ENCODE data around the gene EIF4G1.

EIF4G1 gene

DNA sequence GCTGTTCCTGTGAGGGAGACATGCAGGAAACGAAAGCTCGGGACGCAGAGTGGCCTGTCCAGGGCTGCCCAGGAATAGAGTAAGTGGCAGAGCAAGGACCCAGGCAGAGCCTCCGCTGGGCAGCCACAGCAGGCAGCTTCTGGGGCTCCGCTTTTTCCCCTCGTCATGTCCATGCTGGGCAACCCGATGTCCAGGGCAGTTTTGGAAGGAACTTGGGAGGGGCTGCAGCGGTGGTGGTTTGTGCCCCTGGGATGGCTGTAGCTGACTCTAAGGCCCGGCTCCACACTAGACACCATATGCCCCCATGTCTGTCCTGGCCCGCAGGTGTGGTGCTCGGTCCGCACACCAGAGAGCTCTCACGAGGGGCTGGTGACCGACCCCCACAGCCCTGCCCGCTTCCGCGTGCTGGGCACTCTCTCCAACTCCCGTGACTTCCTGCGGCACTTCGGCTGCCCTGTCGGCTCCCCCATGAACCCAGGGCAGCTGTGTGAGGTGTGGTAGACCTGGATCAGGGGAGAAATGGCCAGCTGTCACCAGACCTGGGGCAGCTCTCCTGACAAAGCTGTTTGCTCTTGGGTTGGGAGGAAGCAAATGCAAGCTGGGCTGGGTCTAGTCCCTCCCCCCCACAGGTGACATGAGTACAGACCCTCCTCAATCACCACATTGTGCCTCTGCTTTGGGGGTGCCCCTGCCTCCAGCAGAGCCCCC, 22.5 kb upstream of the EIF4G1 start:
- Histone ChIP-seq H3K4me2 (ENCODE audit: low read length, poor library complexity, severe bottlenecking) (no peak overlapping the region), H3K4me3 (ENCODE audit: insufficient read depth in 1 of 2, low read depth in 1 of 2, low read length in 2 of 2) (no peak overlapping the region), H4K8ac (ENCODE audit: low read length) (no peak overlapping the region), H2BK12ac (ENCODE audit: low read length in 2 of 2) (no peak overlapping the region), H2BK120ac (ENCODE audit: low read depth, low read length) (no peak overlapping the region), H2BK5ac (ENCODE audit: low read depth, low read length, poor library complexity, severe bottlenecking) (no peak overlapping the region), H4K91ac (ENCODE audit: low read length) (no peak overlapping the region), H3K9me3 (ENCODE audit: control insufficient read depth, low read length) (no peaks in the 10 kb centered on the region), H3K9ac (ENCODE audit: low read length) (no peak overlapping the region), H3K27me3 (ENCODE audit: control insufficient read depth in 1 of 2, insufficient read depth in 1 of 2, low read length in 2 of 2) (peaks cover 15 to 16% of the 10 kb centered on the region in 2 experiments), H2AK5ac (ENCODE audit: low read length, severe bottlenecking) (no peak overlapping the region), H3K4ac (ENCODE audit: low read depth in 1 of 2, low read length in 2 of 2) (no peak overlapping the region), H3K18ac (ENCODE audit: low read depth in 1 of 2, low read length in 2 of 2) (no peak overlapping the region), H3K23ac (ENCODE audit: low read length in 2 of 2) (no peak overlapping the region), H3K14ac (ENCODE audit: low read length in 2 of 2) (no peak overlapping the region), H3K79me1 (replicated peaks; ENCODE audit: low read length, poor library complexity, severe bottlenecking) (no peaks in the 10 kb centered on the region), H3K36me3 (ENCODE audit: control insufficient read depth in 1 of 2, insufficient read depth in 2 of 2, low read depth in 1 of 2, low read length in 2 of 2) (no peaks in the 10 kb centered on the region), H2AFZ (ENCODE audit: low read depth, low read length) (no peak overlapping the region), H3K27ac (ENCODE audit: low read length, poor library complexity, severe bottlenecking) (no peak overlapping the region), H2BK15ac (ENCODE audit: low read depth, poor library complexity, severe bottlenecking) (no peak overlapping the region), H3K4me1 (ENCODE audit: control insufficient read depth, insufficient read depth, low read depth, low read length) (no peaks in the 10 kb centered on the region)
- 88% methylated on average over 20 of the region's 21 CpGs for WGBS
- no peak for DNase-seq

- Histone ChIP-seq H2BK15ac (ENCODE audit: low read depth, poor library complexity, severe bottlenecking) (no peak overlapping the region), H4K91ac (ENCODE audit: low read length) (no peak overlapping the region), H3K23ac (ENCODE audit: low read length in 2 of 2) (no peak overlapping the region), H3K18ac (ENCODE audit: low read depth in 1 of 2, low read length in 2 of 2) (no peak overlapping the region), H2BK5ac (ENCODE audit: low read depth, low read length, poor library complexity, severe bottlenecking) (no peak overlapping the region), H3K4me3 (ENCODE audit: insufficient read depth in 1 of 2, low read depth in 1 of 2, low read length in 2 of 2) (no peak overlapping the region), H2BK120ac (ENCODE audit: low read depth, low read length) (no peak overlapping the region), H2AFZ (ENCODE audit: low read depth, low read length) (no peak overlapping the region), H3K27ac (ENCODE audit: low read length, poor library complexity, severe bottlenecking) (no peak overlapping the region), H3K36me3 (ENCODE audit: control insufficient read depth in 1 of 2, insufficient read depth in 2 of 2, low read depth in 1 of 2, low read length in 2 of 2) (peaks cover 0 to 8% of the 10 kb centered on the region in 2 experiments), H2BK12ac (ENCODE audit: low read length in 2 of 2) (no peak overlapping the region), H3K79me1 (replicated peaks; ENCODE audit: low read length, poor library complexity, severe bottlenecking) (no peaks in the 10 kb centered on the region), H3K4me1 (ENCODE audit: control insufficient read depth, insufficient read depth, low read depth, low read length) (no peaks in the 10 kb centered on the region), H3K9me3 (ENCODE audit: control insufficient read depth, low read length) (no peaks in the 10 kb centered on the region), H4K8ac (ENCODE audit: low read length) (no peak overlapping the region), H3K4ac (ENCODE audit: low read depth in 1 of 2, low read length in 2 of 2) (no peak overlapping the region), H3K4me2 (ENCODE audit: low read length, poor library complexity, severe bottlenecking) (no peak overlapping the region), H3K27me3 (ENCODE audit: control insufficient read depth in 1 of 2, insufficient read depth in 1 of 2, low read length in 2 of 2) (peaks cover 10 to 12% of the 10 kb centered on the region in 2 experiments), H3K14ac (ENCODE audit: low read length in 2 of 2) (no peak overlapping the region), H3K9ac (ENCODE audit: low read length) (no peak overlapping the region), H2AK5ac (ENCODE audit: low read length, severe bottlenecking) (no peak overlapping the region)
- DNase-seq, result no peak
- 74% methylated on average over 3 of the region's 3 CpGs for WGBS
Observed at GRCh38 chr3:184295771-184296170, 18.6 kb upstream of the EIF4G1 start.

DNA sequence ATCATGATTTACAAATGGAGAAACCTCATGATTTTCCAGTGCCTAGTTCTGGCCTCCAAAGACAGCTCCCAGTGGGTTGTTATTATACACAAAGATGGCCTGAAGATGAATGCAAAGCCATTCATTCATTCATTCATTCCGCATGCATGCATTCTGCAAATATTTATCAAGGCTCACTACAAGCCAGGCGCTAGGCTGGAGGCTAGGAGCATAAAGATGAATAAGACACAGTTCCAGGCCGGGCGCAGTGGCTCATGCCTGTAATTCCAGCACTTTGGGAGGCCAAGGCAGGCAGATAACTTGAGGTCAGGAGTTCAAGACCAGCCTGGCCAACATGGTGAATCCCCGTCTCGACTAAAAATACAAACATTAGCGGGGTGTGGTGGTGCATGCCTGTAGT, 17.8 kb upstream of the EIF4G1 start:
- Histone ChIP-seq H2BK5ac (ENCODE audit: low read depth, low read length, poor library complexity, severe bottlenecking) (no peak overlapping the region), H3K9me3 (ENCODE audit: control insufficient read depth, low read length) (no peaks in the 10 kb centered on the region), H2BK15ac (ENCODE audit: low read depth, poor library complexity, severe bottlenecking) (no peak overlapping the region), H3K9ac (ENCODE audit: low read length) (no peak overlapping the region), H2BK120ac (ENCODE audit: low read depth, low read length) (no peak overlapping the region), H2BK12ac (ENCODE audit: low read length in 2 of 2) (no peak overlapping the region), H3K27ac (ENCODE audit: low read length, poor library complexity, severe bottlenecking) (no peak overlapping the region), H4K8ac (ENCODE audit: low read length) (no peak overlapping the region), H2AFZ (ENCODE audit: low read depth, low read length) (no peak overlapping the region), H4K91ac (ENCODE audit: low read length) (no peak overlapping the region), H3K14ac (ENCODE audit: low read length in 2 of 2) (no peak overlapping the region), H3K4me1 (ENCODE audit: control insufficient read depth, insufficient read depth, low read depth, low read length) (peaks cover 2% of the 10 kb centered on the region), H3K23ac (ENCODE audit: low read length in 2 of 2) (no peak overlapping the region), H3K79me1 (replicated peaks; ENCODE audit: low read length, poor library complexity, severe bottlenecking) (no peaks in the 10 kb centered on the region), H3K4me3 (ENCODE audit: insufficient read depth in 1 of 2, low read depth in 1 of 2, low read length in 2 of 2) (no peak overlapping the region), H3K4me2 (ENCODE audit: low read length, poor library complexity, severe bottlenecking) (no peak overlapping the region), H3K4ac (ENCODE audit: low read depth in 1 of 2, low read length in 2 of 2) (no peak overlapping the region), H3K36me3 (ENCODE audit: control insufficient read depth in 1 of 2, insufficient read depth in 2 of 2, low read depth in 1 of 2, low read length in 2 of 2) (peaks cover 4 to 15% of the 10 kb centered on the region in 2 experiments), H2AK5ac (ENCODE audit: low read length, severe bottlenecking) (no peak overlapping the region), H3K27me3 (ENCODE audit: control insufficient read depth in 1 of 2, insufficient read depth in 1 of 2, low read length in 2 of 2) (peaks cover 8 to 12% of the 10 kb centered on the region in 2 experiments), H3K18ac (ENCODE audit: low read depth in 1 of 2, low read length in 2 of 2) (no peak overlapping the region)
- WGBS, result 91% methylated on average over 6 of the region's 7 CpGs
- no peak for DNase-seq

- Histone ChIP-seq H2BK12ac (ENCODE audit: low read length in 2 of 2) (peak within 1 kb of the TSS in 1 of 2 experiments; percentile 15), H3K79me1 (replicated peaks; ENCODE audit: low read length, poor library complexity, severe bottlenecking) (peaks cover 3% of the 10 kb centered on the region), H3K9ac (ENCODE audit: low read length) (peak within 1 kb of the TSS; percentile 97), H2BK5ac (ENCODE audit: low read depth, low read length, poor library complexity, severe bottlenecking) (peak within 1 kb of the TSS; percentile 39), H3K4me3 (ENCODE audit: insufficient read depth in 1 of 2, low read depth in 1 of 2, low read length in 2 of 2) (peak within 1 kb of the TSS; percentile 91 to 96), H3K18ac (ENCODE audit: low read depth in 1 of 2, low read length in 2 of 2) (peak within 1 kb of the TSS; percentile 82 to 83), H3K27ac (ENCODE audit: low read length, poor library complexity, severe bottlenecking) (peak within 1 kb of the TSS; percentile 75), H3K4me1 (ENCODE audit: control insufficient read depth, insufficient read depth, low read depth, low read length) (peaks cover 3% of the 10 kb centered on the region), H3K4me2 (ENCODE audit: low read length, poor library complexity, severe bottlenecking) (peak within 1 kb of the TSS; percentile 76), H2AFZ (ENCODE audit: low read depth, low read length) (peak within 1 kb of the TSS; percentile 76), H2BK15ac (ENCODE audit: low read depth, poor library complexity, severe bottlenecking) (peak within 1 kb of the TSS; percentile 73), H2BK120ac (ENCODE audit: low read depth, low read length) (no peak within 1 kb of the TSS), H3K27me3 (ENCODE audit: control insufficient read depth in 1 of 2, insufficient read depth in 1 of 2, low read length in 2 of 2) (peaks cover 0 to 3% of the 10 kb centered on the region in 2 experiments), H3K9me3 (ENCODE audit: control insufficient read depth, low read length) (no peaks in the 10 kb centered on the region), H3K36me3 (ENCODE audit: control insufficient read depth in 1 of 2, insufficient read depth in 2 of 2, low read depth in 1 of 2, low read length in 2 of 2) (peaks cover 25 to 38% of the 10 kb centered on the region in 2 experiments), H2AK5ac (ENCODE audit: low read length, severe bottlenecking) (peak within 1 kb of the TSS; percentile 26), H4K8ac (ENCODE audit: low read length) (peak within 1 kb of the TSS; percentile 86), H3K14ac (ENCODE audit: low read length in 2 of 2) (peak within 1 kb of the TSS in 1 of 2 experiments; percentile 82), H4K91ac (ENCODE audit: low read length) (peak within 1 kb of the TSS; percentile 76), H3K23ac (ENCODE audit: low read length in 2 of 2) (peak within 1 kb of the TSS in 1 of 2 experiments; percentile 47), H3K4ac (ENCODE audit: low read depth in 1 of 2, low read length in 2 of 2) (peak within 1 kb of the TSS; percentile 2 to 87)
- WGBS, result under 1% methylated on average over 60 of the region's 78 CpGs
- DNase-seq, result peak; percentile 96
Observed at GRCh38 chr3:184298759-184299487, 15.5 kb upstream of the EIF4G1 start, which contains the start of gene PSMD2. TSS of gene PSMD2 (plus strand) at chr3:184299241. CDS start at chr3:184299267, 26 bp downstream.

Data from mesenchymal stem cell (in vitro differentiated cells and primary cell).